MM.1S (cell line): ENCODE results near the gene TPRG1.

Experiments
- EZH2 ChIP-seq: fragments of 300-600 bp; sonication (generic); optimal IDR thresholded peaks from 2 replicates; pipeline ENCODE3; 2017; ENCODE audit warnings: low read depth, mild to moderate bottlenecking, antibody characterized with exemption, low read length, mixed read lengths
- TF ChIP-seq, protein P1 (sequence below): fragments of 300-600 bp; sonication (generic); IDR thresholded peaks from 2 replicates; pipeline ENCODE4 v1.5.1; 2016; ENCODE audit warnings: antibody characterized with exemption, low read length, mixed read lengths

DNA sequence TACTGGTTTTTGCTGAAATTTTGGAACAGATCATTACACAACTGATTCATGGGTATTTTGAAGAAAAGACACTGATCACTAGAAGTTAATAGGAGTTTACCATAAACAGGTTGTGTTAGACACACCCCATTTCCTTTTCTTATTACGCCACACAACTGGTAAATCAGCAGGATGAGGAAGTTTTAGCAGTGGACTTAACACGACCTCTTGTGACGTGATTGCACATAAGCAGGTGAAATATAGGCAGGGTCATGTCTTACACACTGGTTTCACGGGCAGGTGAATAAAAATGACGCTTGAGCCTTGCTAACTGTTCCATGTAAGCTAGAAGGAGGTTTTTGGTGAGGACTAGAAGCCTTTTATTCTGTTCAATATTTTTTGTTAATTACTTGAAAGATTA, 27.1 kb upstream of the TPRG1 start:
- no peak for TF ChIP-seq EZH2
- TF ChIP-seq, protein P1, sequence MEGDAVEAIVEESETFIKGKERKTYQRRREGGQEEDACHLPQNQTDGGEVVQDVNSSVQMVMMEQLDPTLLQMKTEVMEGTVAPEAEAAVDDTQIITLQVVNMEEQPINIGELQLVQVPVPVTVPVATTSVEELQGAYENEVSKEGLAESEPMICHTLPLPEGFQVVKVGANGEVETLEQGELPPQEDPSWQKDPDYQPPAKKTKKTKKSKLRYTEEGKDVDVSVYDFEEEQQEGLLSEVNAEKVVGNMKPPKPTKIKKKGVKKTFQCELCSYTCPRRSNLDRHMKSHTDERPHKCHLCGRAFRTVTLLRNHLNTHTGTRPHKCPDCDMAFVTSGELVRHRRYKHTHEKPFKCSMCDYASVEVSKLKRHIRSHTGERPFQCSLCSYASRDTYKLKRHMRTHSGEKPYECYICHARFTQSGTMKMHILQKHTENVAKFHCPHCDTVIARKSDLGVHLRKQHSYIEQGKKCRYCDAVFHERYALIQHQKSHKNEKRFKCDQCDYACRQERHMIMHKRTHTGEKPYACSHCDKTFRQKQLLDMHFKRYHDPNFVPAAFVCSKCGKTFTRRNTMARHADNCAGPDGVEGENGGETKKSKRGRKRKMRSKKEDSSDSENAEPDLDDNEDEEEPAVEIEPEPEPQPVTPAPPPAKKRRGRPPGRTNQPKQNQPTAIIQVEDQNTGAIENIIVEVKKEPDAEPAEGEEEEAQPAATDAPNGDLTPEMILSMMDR, result no peak
